CD4-positive, alpha-beta T cell treated with Interleukin-17A for 1 hour (primary cell): ENCODE results near the gene GREB1.

Experiments used
- DNase-seq: peaks from one replicate; pipeline ENCODE4 v3.0.0-alpha.2; 2020

Gene GREB1

DNA sequence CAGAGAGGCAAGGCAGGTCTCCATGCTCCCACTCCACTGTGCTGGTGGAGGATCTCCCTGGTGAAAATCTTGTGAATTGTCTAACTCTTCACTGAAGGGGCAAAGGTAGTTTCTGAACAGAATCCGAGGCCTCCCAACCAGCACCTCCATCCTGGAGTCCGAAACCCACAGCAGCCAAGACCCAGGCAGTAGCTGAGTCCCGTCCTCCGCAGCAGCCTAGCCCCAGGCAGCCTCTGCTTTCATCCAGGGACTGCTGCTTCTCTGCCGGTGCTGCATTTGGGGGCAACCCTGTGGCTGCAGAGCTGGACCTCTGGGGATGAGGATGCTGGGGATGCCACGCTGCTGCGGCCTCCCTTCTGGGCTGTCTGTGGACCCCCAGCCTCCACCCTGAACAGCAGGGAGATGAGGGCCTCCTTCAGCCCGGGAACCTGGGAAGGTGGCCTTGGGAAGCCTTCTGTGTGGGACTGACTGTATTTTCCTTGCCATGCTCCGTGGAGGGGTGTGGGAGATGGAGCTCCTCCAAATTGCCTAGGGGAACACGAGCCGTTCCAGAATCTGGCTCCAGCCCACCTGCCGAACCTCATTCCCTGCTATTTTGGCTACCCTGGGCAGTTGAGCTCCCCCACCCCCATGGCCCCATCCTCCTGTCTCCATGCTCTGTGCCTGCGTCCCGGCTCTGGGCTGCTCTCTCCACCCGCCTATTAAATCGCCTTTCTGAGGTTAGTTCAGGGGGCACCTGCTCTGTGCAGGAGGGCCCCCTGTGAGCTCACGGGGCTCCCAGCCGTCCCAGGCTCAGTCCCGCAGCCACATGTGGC is 48.2 kb downstream of the GREB1 start:
- DNase-seq: no peak

DNA sequence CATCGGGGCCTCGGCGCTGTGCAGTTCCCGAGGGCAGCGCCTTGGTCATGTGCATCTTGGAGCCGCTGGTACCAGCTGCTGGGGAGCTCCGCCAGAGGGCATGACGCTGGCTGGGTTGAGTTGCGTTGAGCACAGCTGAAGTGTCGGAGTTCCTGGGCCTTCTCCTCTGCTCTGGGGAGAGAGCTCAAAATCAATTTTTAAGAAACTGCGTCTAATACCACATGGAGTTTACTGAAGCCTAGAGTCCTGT is 48.7 kb downstream of the GREB1 start:
- DNase-seq: no peak

GRCh38 chr2:11582862-11583752 is 49.3 kb downstream of the GREB1 start:
- DNase-seq: peak; percentile 46

- DNase-seq: peak; percentile 45
These were observed 50.1 kb downstream of the GREB1 start for GRCh38 chr2:11583840-11584524.

GRCh38 chr2:11584525-11585056 is 50.7 kb downstream of the GREB1 start:
- DNase-seq: no peak

GRCh38 chr2:11585071-11585470 is 51.2 kb downstream of the GREB1 start:
- DNase-seq: no peak

- DNase-seq: no peak
These were observed 54.6 kb downstream of the GREB1 start for GRCh38 chr2:11588228-11589110.

- DNase-seq: no peak
These were observed 55.6 kb downstream of the GREB1 start for GRCh38 chr2:11589316-11589940.

DNA sequence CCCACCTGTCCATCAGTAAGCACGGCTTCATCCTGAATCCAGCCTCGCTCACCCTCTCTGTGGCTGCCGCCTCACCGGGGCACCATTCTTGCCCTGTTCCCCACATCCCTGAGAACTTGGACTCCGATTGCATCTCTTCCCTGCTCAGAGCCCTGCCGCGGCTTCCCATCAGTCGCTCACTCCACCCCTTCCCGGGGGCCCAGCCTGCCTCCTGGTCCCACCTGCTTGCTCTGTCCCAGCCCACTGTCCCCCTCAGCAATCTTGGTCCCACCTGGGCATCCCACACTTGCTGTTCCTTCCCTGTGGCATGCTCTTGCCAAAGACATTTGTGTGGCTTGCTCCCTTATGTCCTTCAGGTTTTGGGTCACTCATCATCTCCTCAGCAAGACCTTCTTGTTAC is 56.3 kb downstream of the GREB1 start:
- no peak for DNase-seq

DNA sequence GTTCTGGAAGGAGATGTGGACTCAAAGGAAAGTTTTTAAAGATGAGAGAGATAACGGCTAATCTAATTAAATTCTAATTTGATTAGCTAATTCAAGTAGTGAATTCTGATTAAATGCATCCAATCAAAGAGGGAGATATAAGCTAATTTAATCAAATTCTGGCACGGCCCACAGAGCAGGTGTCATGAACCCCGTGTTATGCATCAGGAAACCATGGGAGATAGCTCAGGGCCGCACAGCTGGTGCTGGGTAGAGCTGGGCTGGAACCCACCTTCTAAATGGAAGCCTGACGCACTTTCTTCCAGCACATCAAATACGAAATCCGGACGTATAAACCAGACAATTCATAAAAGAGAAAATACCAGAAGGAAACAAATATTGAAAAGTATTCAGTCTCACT is 57.2 kb downstream of the GREB1 start:
- no peak for DNase-seq

- DNase-seq: no peak
These were observed 59.1 kb downstream of the GREB1 start for GRCh38 chr2:11592671-11593574.

DNA sequence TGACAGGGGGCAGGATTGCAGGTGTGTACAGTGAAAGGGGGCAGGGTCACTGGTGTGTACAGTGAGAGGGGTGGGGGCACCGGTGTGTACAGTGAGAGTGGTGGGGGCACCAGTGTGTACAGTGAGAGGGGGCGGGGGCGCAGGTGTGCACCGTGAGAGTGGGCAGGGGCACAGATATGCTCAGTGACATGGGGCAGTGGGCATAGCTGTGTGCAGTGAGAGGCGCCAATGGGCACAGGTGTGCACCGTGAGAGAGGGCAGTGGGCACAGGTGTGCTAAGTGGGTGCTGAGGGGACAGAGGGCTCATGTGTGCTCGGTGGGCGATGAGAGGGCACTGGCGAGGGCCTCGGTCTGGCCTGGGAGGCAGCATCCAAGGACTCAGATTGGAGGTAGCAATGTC is 63.0 kb downstream of the GREB1 start:
- no peak for DNase-seq

DNA sequence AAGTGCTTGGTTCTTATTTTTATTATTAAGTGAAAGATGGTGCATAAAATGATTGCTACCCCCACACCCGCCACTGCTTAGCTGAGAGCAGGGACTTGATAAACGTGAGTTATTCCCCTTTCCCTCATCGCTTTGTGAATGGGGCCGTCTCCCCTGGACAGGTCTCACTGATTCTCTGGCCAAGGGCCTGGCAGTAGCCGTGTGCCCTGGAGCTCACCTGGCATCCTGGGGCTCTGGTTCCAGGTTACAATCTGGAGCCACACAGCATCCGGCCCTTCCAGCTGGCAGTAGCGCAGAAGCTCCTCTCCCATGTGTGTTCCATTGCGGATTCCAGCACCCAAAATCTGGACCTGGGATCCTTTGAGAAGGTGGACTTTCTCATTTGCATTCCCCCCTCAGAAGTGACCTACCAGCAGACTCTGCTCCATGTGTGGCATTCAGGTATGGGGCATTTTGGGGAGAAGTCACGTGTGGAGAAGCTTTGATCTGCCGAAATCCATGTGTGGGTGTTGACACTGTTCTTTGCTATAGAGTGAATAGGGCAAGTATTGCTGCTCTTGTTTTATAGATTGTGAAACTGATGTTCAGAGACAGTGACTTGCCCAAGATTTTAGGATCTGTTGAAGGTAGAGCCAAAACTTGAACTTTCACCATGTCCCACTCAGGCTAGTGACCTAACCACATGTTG is 63.8 kb downstream of the GREB1 start:
- DNase-seq: no peak

DNA sequence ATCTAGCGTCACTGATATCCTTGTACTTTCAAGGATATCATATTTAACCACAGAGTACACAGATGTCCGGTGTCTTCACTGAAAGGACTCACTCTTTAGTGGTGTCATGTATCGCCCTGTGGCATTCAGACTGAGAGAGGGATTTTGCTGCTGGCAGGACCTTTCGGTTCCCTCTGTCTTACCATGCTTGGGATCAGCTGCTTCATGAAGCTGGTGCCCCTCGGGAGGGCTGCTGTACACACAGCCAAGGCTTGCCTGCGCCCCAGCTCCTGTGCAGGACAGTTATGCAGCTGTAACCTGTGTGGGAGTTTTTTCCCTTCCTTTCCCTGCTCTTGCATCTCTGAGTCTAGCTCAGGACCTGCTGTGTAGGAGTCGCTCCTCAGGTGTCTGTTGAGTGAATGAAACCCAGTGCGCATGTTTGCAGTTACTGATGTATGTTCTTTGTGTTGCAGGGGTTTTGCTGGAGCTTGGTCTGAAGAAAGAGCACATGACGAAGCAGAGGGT is 64.4 kb downstream of the GREB1 start:
- no peak for DNase-seq

GRCh38 chr2:11602563-11603204 is 68.8 kb downstream of the GREB1 start:
- no peak for DNase-seq

- no peak for DNase-seq
These were observed 76.9 kb downstream of the GREB1 start for GRCh38 chr2:11610624-11611242.

GRCh38 chr2:11611251-11611650 is 77.4 kb downstream of the GREB1 start:
- DNase-seq: no peak

- no peak for DNase-seq
These were observed 78.8 kb downstream of the GREB1 start for GRCh38 chr2:11612553-11613215.
